AG20443 (cell line): Measurements from ENCODE around the gene TVP23A.
A peak's percentile ranks its signal among the peaks of the same experiment; 100 is the strongest.
"Not testable (repeated sequence)": the region's sequence is repeated elsewhere in the genome, so short reads cannot be mapped to it uniquely, and the experiment has no call there.

Experiments used
- DNase-seq: peaks from one replicate; pipeline ENCODE4 v3.0.0; 2012; ENCODE audit warnings: low spot score, mixed read lengths

Gene TVP23A

GRCh38 chr16:10799736-10800135 lies 18.9 kb downstream of the TVP23A start:
- no peak for DNase-seq

GRCh38 chr16:10791048-10791447 lies 27.5 kb downstream of the TVP23A start:
- DNase-seq, result no peak

DNA sequence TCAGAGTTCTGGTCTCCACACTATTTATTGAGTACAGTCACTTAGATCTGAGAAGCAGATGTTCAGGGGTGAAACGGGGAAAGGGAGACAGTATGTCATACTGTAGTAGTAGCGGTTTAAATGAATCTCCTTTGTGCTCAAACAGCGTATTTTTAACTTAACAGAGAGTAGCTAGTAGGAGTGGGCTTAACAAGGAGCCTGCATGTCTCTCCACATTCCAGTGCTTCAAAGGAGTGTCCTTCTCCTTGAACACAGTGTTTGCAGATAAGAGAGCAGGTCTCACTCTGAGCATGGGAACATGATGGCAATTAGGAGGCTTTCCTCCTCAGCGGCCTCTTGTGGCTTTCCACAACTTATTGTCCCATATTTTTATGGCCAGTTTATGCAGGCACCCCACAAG lies 30.0 kb downstream of the TVP23A start:
- DNase-seq, result not testable (repeated sequence)

GRCh38 chr16:10787304-10787703 lies 31.3 kb downstream of the TVP23A start:
- DNase-seq, result no peak

- no peak for DNase-seq
These were observed 36.0 kb downstream of the TVP23A start for GRCh38 chr16:10782628-10783027.

DNA sequence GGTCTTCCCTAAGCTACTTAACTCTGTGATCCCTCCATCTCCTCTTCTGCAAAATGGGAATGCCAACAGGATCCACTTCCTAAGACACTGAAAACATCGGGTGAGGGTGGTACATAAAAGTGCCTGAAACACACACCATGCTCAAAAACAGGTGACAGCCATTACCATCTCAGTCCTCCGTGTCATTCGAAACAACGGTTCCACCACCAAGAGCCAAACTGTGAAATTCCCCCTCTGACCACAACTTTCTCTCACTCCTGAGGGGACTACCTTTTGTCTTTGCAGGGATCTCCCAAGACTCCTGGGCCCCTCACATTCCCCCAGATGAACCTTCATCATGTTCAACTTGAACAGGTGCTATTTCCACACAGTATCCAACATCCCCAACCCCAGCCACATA lies 38.0 kb downstream of the TVP23A start:
- no peak for DNase-seq

DNA sequence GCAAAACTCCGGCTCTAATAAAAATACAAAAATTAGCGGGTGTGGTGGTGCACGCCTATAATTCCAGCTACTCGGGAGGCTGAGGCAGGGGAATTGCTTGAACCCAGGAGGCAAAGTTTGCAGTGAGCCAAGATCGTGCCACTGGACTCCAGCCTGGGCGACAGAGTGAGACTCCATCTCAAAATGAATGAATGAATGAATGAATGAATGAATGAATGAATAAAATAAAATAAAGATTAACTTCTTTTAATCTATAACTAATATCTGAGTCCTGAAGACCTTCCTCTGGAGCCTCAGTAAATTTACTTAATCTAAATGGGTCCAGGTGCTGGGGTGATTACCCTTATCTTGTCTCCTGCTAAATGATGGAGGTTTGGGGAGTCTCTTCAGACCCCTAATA lies 38.7 kb downstream of the TVP23A start:
- not testable (repeated sequence) for DNase-seq

DNA sequence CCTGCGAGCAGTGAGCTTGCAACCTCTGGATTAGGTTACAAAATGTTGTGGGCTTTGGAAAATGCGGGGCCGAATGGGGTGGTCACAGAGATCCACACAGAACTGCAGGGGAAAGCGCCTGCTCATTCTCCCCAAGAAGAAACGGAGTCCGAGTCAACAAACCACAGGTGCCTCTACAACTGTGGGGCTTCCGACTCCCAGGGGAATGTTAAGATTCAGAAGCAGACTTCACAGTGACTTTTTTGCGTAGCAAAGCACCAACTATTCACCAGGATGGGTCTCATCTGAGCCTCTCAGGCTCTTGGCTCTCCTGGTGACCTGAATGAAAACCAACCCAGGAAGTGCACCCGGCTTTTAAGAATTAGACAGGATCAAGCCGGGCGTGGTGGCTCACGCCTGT lies 41.2 kb downstream of the TVP23A start:
- no peak for DNase-seq

GRCh38 chr16:10776923-10777322 lies 41.7 kb downstream of the TVP23A start:
- not testable (repeated sequence) for DNase-seq

- no peak for DNase-seq
These were observed 42.3 kb downstream of the TVP23A start for GRCh38 chr16:10776280-10776679.

GRCh38 chr16:10770907-10771306 lies 47.7 kb downstream of the TVP23A start:
- no peak for DNase-seq

- DNase-seq, result no peak
These were observed 49.2 kb downstream of the TVP23A start for GRCh38 chr16:10769381-10769780.

- DNase-seq, result no peak
These were observed 51.5 kb downstream of the TVP23A start for GRCh38 chr16:10767127-10767526.

DNA sequence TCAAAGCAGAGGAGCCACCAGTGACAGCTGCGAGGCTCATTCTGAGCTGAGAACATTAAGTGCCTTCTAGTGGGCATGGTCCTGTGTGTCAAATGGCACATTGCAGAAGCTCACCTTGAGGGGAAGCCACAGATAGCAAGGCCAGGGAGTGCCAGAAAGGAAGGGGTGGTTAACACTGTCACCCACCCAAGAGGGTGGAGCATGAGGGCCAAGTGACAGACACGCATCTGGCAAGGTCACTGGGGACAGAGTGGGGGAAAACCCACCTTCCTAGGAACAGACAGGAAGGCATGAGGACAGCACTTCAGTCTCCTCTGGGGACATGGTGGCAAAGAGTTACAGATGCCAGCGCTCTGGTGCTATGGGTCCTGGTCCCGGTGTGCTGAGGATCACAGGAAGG lies 52.8 kb downstream of the TVP23A start:
- no peak for DNase-seq

DNA sequence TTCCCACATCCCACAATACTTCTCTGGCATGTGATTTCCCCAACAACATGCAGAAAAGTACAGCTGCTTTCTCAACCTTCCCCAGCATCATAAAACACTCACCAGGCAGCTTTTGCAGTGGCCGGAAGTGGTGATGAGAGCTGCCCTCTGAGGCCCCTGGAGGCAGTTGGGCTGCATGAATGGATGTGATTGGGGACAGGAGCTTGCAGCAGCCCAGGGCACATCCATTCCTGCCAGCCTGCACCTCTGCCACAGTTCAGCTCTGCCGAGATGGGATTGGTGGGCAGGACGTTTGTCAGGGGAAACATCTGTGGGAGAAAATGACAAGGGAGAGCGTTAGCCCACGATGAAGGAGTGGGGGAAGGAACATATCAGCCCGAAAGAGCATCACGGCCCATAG lies 55.1 kb downstream of the TVP23A start:
- DNase-seq, result no peak

DNA sequence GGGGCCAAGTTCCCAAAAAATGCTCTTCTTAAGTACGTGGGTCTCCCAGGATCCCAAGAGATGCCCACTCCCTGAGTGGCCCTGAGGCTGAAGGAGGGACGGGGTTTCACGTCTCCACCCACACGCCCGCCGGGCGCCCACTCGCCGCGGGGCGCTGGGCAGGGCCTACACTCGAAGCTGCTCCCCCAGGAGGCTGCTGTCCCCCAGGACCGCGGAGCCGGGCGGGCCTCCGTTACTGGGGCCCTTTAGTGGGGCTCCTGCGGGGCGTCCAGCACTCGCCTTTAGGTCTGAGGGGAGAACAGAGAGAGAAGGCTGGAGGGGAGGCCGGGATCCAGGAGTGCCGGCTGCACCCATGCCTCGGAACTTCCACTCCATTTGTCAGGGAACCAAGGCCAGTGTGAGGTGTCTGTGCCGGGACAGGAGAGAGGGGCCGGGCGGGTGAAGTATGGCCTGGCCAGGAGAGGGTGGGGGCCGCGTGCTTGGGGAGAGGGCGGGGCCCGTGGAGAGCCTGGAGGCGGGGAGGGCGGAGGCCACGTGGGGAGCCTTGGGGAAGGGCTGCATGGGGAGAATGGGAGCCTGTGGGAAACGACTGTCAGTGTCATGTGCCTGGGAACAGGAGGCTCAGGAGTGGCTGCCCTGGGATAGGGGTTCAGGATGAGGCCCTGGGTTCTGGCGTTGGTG lies 56.1 kb downstream of the TVP23A start:
- no peak for DNase-seq

DNA sequence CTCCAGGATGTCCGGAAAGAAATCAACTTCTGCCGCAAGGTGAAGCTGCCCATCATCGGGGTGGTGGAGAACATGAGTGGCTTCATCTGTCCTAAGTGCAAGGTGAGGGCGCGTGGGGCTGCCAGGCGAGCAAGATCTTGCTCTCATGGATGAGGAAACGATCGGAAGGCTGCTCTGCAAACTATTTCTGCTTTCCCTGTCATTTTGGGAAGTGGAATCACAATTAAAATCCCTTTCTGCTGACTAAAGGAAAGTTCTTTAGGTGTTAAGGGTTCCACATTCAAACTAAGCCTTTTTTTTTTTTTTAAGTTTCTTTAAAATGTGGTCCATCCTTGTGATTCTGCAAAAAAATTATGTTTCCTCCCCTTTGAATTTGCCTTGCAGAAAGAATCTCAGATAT lies 57.2 kb downstream of the TVP23A start:
- DNase-seq, result no peak

DNA sequence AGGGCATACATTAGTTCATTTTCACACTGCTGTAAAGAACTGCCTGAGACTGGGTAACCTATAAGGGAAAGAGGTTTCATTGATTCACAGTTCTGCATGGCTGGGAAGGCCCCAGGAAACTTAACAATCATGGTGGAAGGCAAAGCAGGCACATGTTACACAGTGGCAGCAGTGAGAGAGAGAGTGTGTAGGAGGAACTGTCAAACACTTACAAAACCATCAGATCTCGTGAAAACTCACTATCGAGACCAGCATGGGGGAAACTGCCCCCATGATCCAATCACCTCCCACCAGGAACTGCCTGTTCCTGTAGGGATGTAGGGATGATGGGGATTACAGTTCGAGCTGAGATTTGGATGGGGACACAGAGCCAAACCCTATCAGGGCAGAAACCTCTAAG lies 57.7 kb downstream of the TVP23A start:
- no peak for DNase-seq

GRCh38 chr16:10756574-10756973 lies 62.0 kb downstream of the TVP23A start:
- DNase-seq, result no peak

- DNase-seq, result peak; percentile 46
These were observed 63.7 kb downstream of the TVP23A start for GRCh38 chr16:10754941-10755340.

GRCh38 chr16:10753670-10754069 lies 64.9 kb downstream of the TVP23A start:
- no peak for DNase-seq

DNA sequence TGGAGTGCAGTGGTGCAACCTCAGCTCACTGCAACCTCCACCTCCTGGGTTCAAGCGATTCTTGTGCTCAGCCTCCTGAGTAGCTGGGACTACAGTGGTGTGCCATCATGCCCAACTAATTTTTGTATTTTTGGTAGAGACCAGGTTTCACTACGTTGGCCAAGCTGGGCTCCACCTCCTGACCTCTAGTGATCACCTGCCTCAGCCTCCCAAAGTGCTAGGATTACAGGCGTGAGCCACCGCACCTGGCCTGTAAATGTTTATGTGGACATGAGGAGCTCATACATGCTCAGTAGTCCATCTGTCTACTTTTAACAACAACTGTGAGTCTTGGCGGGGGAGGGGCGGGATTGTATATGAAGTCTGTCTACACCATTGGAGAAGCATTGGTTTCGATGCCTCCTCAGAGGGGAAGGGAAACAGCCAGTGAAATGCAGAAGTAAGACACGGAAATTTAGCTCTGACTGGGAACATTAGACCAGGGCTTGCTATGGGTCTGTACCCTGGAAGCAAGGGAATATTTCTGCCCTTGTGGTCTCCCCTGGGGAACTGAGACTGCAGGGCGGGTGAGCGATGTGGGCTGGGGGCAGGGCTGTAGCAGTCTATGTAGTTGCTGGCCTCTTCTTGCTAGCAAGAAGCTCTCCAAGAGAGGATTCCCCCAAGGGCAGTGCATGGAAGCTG lies 65.6 kb downstream of the TVP23A start:
- no peak for DNase-seq

DNA sequence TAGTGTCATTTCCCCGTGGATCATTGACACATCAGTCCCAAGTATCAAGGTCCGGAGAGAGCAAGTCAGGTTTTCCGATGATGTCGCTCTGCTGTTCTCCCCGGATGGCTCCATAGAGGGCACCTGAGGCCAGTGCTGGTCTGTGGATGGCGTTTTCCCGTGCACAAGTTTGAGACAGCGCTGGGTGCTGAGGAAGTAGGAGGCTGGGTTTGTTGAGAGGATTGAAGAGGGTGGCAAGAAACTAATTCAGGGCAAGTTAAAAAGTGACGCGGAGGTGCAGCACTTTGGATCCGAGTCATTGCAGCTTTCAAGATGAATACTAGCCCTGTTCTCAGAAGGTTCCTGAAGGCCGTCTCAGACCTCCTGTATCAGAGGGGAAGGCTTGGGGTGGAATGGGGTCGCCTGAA lies 67.3 kb downstream of the TVP23A start:
- no peak for DNase-seq

DNA sequence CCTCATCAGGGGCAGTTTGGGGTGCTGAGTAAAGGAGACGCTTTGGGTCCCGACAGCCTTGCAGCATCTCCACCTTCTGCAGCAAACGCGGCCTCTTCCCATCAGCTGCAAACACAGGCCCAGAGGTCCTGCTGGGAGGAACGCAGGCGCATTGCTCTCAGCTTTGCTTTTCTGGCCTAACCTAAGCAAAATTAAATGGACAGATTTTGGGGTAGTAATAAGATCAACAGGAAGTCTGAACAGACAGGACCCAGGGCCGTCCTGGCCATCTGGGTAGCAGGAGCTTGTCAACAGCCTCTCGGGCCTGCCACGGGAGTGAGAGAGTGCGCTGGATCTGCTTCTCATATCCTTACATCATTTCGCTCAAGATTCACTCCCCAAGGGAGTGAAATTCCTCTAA lies 67.8 kb downstream of the TVP23A start:
- DNase-seq, result no peak
